ENCODE results near the gene SULT1A2.

DNA sequence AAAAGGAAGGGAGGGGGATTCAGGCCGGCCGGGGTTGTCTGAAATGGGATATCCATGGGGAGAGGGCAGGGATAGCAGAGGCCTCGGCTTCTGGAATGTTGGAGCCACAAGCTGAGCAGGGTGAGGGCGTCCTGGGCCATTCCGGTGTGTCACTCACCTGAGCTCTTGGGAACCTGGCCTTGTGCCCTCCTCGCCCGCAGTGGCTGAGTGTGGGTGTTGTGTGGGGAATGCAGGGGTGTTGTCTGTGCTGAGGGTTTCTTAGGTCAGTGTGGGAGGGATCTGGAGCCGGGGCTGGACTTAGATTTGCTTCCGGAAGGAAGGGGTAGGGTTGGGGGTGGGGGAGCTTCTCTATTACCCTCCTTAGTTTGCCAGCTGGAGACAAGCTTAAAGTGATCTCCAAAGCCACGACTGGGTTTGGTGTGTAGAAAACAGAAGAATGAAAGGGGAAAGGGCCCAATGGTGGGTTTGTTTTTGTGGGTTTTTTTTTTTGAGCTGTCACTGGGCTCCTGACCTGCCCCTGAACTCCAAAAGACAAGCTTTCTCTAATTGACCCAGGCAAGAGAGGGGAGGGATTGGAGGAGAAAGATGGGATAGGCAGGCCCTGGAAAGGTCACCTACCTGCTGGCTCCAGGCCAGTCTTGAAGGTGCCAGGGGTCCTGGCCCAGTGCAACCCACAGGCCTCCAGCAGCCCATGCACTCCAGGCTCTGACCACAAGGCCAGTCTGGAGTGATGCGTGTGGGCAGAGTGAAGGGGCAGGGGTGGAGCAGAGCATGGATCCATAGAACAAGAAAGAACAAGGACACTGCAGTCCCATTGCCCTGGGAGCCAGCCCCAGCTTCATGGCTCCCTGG lies at the start of gene SULT1A2:
- TF ChIP-seq, protein P1, sequence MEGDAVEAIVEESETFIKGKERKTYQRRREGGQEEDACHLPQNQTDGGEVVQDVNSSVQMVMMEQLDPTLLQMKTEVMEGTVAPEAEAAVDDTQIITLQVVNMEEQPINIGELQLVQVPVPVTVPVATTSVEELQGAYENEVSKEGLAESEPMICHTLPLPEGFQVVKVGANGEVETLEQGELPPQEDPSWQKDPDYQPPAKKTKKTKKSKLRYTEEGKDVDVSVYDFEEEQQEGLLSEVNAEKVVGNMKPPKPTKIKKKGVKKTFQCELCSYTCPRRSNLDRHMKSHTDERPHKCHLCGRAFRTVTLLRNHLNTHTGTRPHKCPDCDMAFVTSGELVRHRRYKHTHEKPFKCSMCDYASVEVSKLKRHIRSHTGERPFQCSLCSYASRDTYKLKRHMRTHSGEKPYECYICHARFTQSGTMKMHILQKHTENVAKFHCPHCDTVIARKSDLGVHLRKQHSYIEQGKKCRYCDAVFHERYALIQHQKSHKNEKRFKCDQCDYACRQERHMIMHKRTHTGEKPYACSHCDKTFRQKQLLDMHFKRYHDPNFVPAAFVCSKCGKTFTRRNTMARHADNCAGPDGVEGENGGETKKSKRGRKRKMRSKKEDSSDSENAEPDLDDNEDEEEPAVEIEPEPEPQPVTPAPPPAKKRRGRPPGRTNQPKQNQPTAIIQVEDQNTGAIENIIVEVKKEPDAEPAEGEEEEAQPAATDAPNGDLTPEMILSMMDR (IDR thresholded peaks at IDR 0.05), result no peak
- no peak for TF ChIP-seq POLR2A (IDR thresholded peaks at IDR 0.05)

All from vagina (tissue), 2 donors.